Lung (tissue), 12 donors: ENCODE measurements around the gene MCTP1. TPM values are rescaled to one million over a fixed set of nuclear protein-coding genes. Genes with fewer than 3 reads are reported as not detected.

ENCODE experiments used
- ATAC-seq: fragments of 200-7000 bp; cut with Tn5 transposase; one replicate; pipeline ENCODE4 v1.9.1; 2020; ENCODE audit warnings: moderate number of reproducible peaks; ENCODE audit not compliant: insufficient read depth, low FRiP score
- DNase-seq, 3 donors: peaks; one replicate each; pipeline ENCODE4 v3.0.0-alpha.2; 2013 to 2017
- H3K27ac ChIP-seq, 2 donors: one replicate each; pipeline ENCODE4 v1.5.1; 2013; ENCODE audit warnings: mild to moderate bottlenecking in 2 of 2, moderate library complexity in 2 of 2, control low read depth in 1 of 2, inconsistent platforms in 1 of 2, low read depth in 1 of 2, low read length in 1 of 2
- H3K27me3 ChIP-seq, 3 donors: one replicate each; pipeline ENCODE4 v1.5.1; 2013; ENCODE audit warnings: low read length in 2 of 3; ENCODE audit not compliant: control insufficient read depth in 3 of 3, insufficient read depth in 3 of 3
- H3K36me3 ChIP-seq, 4 donors: one replicate each; pipeline ENCODE4 v1.5.1; 2013; ENCODE audit warnings: low read length in 4 of 4, mild to moderate bottlenecking in 1 of 4, moderate library complexity in 1 of 4; ENCODE audit not compliant: control insufficient read depth in 4 of 4, insufficient read depth in 4 of 4
- H3K4me1 ChIP-seq, 5 donors: one replicate each; pipeline ENCODE4 v1.5.1; 2013; ENCODE audit warnings: low read length in 5 of 5, mild to moderate bottlenecking in 2 of 5, moderate library complexity in 1 of 5; ENCODE audit not compliant: control insufficient read depth in 5 of 5, insufficient read depth in 5 of 5
- H3K4me3 ChIP-seq: one replicate; pipeline ENCODE4 v1.5.1; 2013; ENCODE audit warnings: mild to moderate bottlenecking, control low read depth, moderate library complexity
- H3K9ac ChIP-seq, 2 donors: one replicate each; pipeline ENCODE4 v1.5.1; 2013; ENCODE audit warnings: low read length in 2 of 2, control low read depth in 1 of 2; ENCODE audit not compliant: insufficient read depth in 1 of 2
- H3K9me3 ChIP-seq, 4 donors: one replicate each; pipeline ENCODE4 v1.5.1; 2013; ENCODE audit warnings: low read length in 3 of 4, mild to moderate bottlenecking in 1 of 4, moderate library complexity in 1 of 4; ENCODE audit not compliant: control insufficient read depth in 4 of 4, insufficient read depth in 3 of 4
- WGBS, 2 donors: extraction: QIAGEN DNeasy Blood & Tissue Kit; methylation state at CpG; one replicate each; pipeline ENCODE4 v1.1.7; 2013; 5-methylcytosine and 5-hydroxymethylcytosine counted together
- polyA plus RNA-seq, 2 donors: library from polyadenylated mRNA; stranded (reverse); fragments of 200-250 nt; gene quantifications; one replicate each; pipeline ENCODE4 v1.2.1, GENCODE V29; 2013
- total RNA-seq, 2 donors: library from RNA; depleted of rRNA in 1 of 2; stranded (reverse); fragments of >200 nt in 1 of 2; gene quantifications; one replicate each; pipeline ENCODE4 v1.2.1, GENCODE V29; 2014 to 2021
- TF ChIP-seq, protein P1 (sequence below): IDR thresholded peaks from 2 replicates; pipeline ENCODE4 v1.5.1; 2012; ENCODE audit warnings: mild to moderate bottlenecking; ENCODE audit errors: control extremely low read depth, extremely low read depth
- donor health status: control.
- donor health status: control.
- donor health status: Bipolar disorder and iron deficiency.
- donor health status: healthy.
- donor health status: DM: yes; HTN: yes; CAD: no.

Gene MCTP1
- total and polyA plus RNA-seq, 4 donors: 5.8 to 34.8 (median 27.4) TPM

DNA sequence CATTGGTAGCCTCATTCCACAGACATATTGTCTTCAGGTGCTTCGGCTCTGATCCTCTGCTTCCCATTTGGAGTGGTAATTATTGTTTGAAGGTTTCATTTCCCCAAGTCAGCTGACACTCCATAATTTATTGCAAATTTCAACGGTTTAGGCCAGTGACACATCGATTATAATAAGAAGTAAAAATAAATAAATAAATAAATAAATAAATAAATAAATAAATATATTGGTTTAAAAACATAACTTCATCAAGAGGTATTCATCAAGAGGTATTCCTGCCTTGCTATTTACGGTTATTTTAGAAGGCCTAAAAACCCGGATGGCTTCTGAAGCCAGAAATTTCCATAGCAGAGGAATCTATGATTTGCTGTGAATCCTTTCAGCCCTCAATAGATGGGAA, 393.3 kb downstream of the MCTP1 start:
- WGBS, 2 donors: 90 to 95% methylated on average over 5 of the region's 5 CpGs

DNA sequence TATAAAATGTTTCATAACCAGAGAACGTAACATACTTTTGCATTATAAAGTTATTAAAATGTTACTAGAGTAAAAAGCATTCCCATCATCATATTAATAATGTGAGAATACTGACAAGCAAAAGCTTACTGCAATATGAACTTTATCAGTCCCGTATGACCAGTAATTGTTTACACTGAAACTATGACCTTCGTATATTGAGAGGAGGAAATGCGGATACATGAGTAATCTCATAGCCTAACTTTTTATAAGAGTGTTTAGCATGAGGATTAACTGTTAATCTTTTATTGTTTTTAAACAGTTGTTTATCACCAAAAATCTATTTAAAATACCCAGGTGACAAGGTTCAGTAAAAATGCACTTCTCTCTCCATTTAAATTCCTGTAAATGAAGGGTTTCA, 394.0 kb downstream of the MCTP1 start:
- no peak overlapping the region for H3K27ac ChIP-seq
- H3K27me3 ChIP-seq: no peaks in the 10 kb centered on the region
- no peak overlapping the region for H3K4me3 ChIP-seq
- TF ChIP-seq, protein P1, sequence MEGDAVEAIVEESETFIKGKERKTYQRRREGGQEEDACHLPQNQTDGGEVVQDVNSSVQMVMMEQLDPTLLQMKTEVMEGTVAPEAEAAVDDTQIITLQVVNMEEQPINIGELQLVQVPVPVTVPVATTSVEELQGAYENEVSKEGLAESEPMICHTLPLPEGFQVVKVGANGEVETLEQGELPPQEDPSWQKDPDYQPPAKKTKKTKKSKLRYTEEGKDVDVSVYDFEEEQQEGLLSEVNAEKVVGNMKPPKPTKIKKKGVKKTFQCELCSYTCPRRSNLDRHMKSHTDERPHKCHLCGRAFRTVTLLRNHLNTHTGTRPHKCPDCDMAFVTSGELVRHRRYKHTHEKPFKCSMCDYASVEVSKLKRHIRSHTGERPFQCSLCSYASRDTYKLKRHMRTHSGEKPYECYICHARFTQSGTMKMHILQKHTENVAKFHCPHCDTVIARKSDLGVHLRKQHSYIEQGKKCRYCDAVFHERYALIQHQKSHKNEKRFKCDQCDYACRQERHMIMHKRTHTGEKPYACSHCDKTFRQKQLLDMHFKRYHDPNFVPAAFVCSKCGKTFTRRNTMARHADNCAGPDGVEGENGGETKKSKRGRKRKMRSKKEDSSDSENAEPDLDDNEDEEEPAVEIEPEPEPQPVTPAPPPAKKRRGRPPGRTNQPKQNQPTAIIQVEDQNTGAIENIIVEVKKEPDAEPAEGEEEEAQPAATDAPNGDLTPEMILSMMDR: no peak
- H3K9ac ChIP-seq: no peak overlapping the region
- H3K4me1 ChIP-seq: no peaks in the 10 kb centered on the region
- WGBS, 2 donors: 80 to 88% methylated on average over 4 of the region's 4 CpGs
- H3K36me3 ChIP-seq: peaks cover 0 to 4% (median 2%) of the 10 kb centered on the region in 4 donors
- DNase-seq (no peak), ATAC-seq (no peak)
- no peaks in the 10 kb centered on the region for H3K9me3 ChIP-seq

More for the DNA sequence above, 393.3 kb downstream of the MCTP1 start:
- no peaks in the 10 kb centered on the region for H3K4me1 ChIP-seq
- H3K27ac ChIP-seq: no peak overlapping the region
- H3K9me3 ChIP-seq: no peaks in the 10 kb centered on the region
- ATAC-seq (no peak), DNase-seq (no peak)
- no peak overlapping the region for H3K9ac ChIP-seq
- H3K4me3 ChIP-seq: no peak overlapping the region
- peaks cover 0 to 4% (median 2%) of the 10 kb centered on the region in 4 donors for H3K36me3 ChIP-seq
- TF ChIP-seq, protein P1: no peak
- no peaks in the 10 kb centered on the region for H3K27me3 ChIP-seq

DNA sequence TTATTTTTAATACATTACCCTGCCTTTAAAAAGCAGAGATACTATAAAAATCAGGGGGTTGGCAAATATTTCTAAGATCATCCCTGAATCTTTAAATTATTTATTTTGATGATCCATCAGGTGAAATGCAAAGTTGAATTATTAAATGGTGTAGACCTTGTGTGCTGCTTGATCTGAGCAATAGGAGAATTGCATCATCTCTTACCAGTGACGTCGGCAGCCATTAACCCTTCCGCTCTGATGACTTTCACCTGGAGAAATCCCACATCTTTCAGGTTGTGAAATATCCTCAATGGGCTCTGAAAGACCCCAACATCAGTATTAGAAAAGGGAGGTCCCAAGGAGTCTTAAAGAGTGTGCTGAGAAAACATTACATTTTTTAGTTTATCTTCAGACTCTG, 396.2 kb downstream of the MCTP1 start:
- Histone ChIP-seq H3K9me3 (no peaks in the 10 kb centered on the region), H3K9ac (no peak overlapping the region), H3K27me3 (no peaks in the 10 kb centered on the region), H3K4me1 (no peaks in the 10 kb centered on the region), H3K4me3 (no peak overlapping the region), H3K36me3 (no peaks in the 10 kb centered on the region), H3K27ac (no peak overlapping the region)
- TF ChIP-seq, protein P1: no peak
- DNase-seq (no peak), ATAC-seq (no peak)
- 72 to 88% methylated on average over 3 of the region's 3 CpGs for WGBS, 2 donors

DNA sequence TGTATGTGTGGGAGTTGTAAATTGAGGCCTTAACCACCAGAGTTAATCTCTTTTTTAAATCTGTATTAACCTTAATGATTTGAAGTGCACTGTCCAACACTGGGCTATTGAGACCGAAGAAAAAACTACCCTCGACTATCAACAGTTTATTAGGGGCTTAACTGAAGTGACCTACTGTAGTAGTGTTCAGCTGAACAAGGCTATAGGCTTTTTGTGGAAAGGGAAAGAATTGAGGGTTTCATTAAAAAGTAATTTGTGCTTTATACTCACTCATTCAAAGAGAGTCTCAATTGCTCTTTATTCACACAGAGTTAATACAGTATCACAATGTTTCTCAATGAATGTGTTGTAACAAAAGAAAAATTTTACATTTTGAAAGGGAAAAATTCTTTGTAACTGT, 399.0 kb downstream of the MCTP1 start:
- no peak overlapping the region for H3K9ac ChIP-seq
- H3K27ac ChIP-seq: no peak overlapping the region
- H3K9me3 ChIP-seq: no peaks in the 10 kb centered on the region
- no peaks in the 10 kb centered on the region for H3K4me1 ChIP-seq
- H3K4me3 ChIP-seq: no peak overlapping the region
- ATAC-seq (no peak), DNase-seq (no peak)
- TF ChIP-seq, protein P1: no peak
- no peaks in the 10 kb centered on the region for H3K36me3 ChIP-seq
- H3K27me3 ChIP-seq: no peaks in the 10 kb centered on the region
- WGBS, 2 donors: 89 to 92% methylated on average over 2 of the region's 2 CpGs
